Peyer's patch (tissue), 4 donors: ENCODE results near the gene PHB1. TPM values are rescaled to one million over a fixed set of nuclear protein-coding genes. Genes with fewer than 3 reads are reported as not detected.

ENCODE experiments used
- DNase-seq, 3 donors: peaks; one replicate each; pipeline ENCODE4 v3.0.0-alpha.2; 2017 to 2019
- H3K27ac ChIP-seq, 4 donors: fragments of 200-600 bp; sonication (generic); one replicate each; pipeline ENCODE4 v1.5.1; 2016 to 2019
- H3K27me3 ChIP-seq, 2 donors: fragments of 200-600 bp; sonication (generic); one replicate each; pipeline ENCODE4 v1.5.1; 2019
- H3K36me3 ChIP-seq, 3 donors: fragments of 200-600 bp; sonication (generic); one replicate each; pipeline ENCODE4 v1.5.1; 2016 to 2019
- H3K4me1 ChIP-seq, 4 donors: fragments of 200-600 bp; sonication (generic); one replicate each; pipeline ENCODE4 v1.5.1; 2016 to 2019
- H3K4me3 ChIP-seq, 4 donors: fragments of 200-600 bp; sonication (generic); 1 replicate in 3 of 4; 2 replicates in 1 of 4; pipeline ENCODE4 v1.5.1; 2016 to 2019; ENCODE audit warnings: mild to moderate bottlenecking in 1 of 4
- H3K9me3 ChIP-seq, 4 donors: fragments of 200-600 bp; sonication (generic); one replicate each; pipeline ENCODE4 v1.5.1; 2016 to 2019; ENCODE audit warnings: mild to moderate bottlenecking in 1 of 4
- CTCF ChIP-seq, 6 experiments: fragments of 450-650 bp in 4 of 6; fragments of 200-600 bp in 2 of 6; sonication (generic) in 1 of 6; IDR thresholded peaks; one replicate each; pipeline ENCODE4 v1.5.1; 2017 to 2019; ENCODE audit warnings: antibody characterized with exemption in 6 of 6, mild to moderate bottlenecking in 3 of 6, moderate library complexity in 1 of 6
- POLR2A ChIP-seq, 2 donors: fragments of 450-650 bp; IDR thresholded peaks; one replicate each; pipeline ENCODE4 v1.5.1; 2017; ENCODE audit warnings: antibody characterized with exemption in 2 of 2, mild to moderate bottlenecking in 2 of 2, moderate library complexity in 2 of 2
- total RNA-seq, 4 donors: library from RNA; depleted of rRNA; stranded (reverse); fragments of >200 nt; gene quantifications; one replicate each; pipeline ENCODE4 v1.1.0, GENCODE V29; 2016

The PHB1 gene
- total RNA-seq, 4 donors from 2014 or later, result 59.5 to 75.9 (median 69.9) TPM

- Histone ChIP-seq H3K27me3 (no peaks in the 10 kb centered on the region), H3K36me3 (peaks cover 0 to 48% (median 0%) of the 10 kb centered on the region in 3 donors), H3K9me3 (no peaks in the 10 kb centered on the region), H3K27ac (peak overlapping the region; percentile 35 to 76 (median 56)), H3K4me3 (no peak overlapping the region), H3K4me1 (peaks cover 0 to 13% (median 4%) of the 10 kb centered on the region in 4 donors)
- DNase-seq, result peak in 2 of 3 donors; percentile 84 to 86
- TF ChIP-seq CTCF (IDR thresholded peaks at IDR 0.05), result no peak
- no peak for TF ChIP-seq POLR2A (IDR thresholded peaks at IDR 0.05)
Measured at GRCh38 chr17:49404361-49404760, 10.3 kb downstream of the PHB1 start.

- TF ChIP-seq CTCF (IDR thresholded peaks at IDR 0.05), result no peak
- no peak for TF ChIP-seq POLR2A (IDR thresholded peaks at IDR 0.05)
- DNase-seq, result peak in 2 of 3 donors; percentile 54 to 65
- no peak overlapping the region for H3K4me3 ChIP-seq
- H3K27ac ChIP-seq, result peak overlapping the region; percentile 35 to 76 (median 56)
- H3K27me3 ChIP-seq, result no peaks in the 10 kb centered on the region
- peaks cover 0 to 42% (median 0%) of the 10 kb centered on the region in 3 donors for H3K36me3 ChIP-seq
- H3K4me1 ChIP-seq, result peaks cover 0 to 13% (median 4%) of the 10 kb centered on the region in 4 donors
- no peaks in the 10 kb centered on the region for H3K9me3 ChIP-seq
Measured at GRCh38 chr17:49403514-49404289, 11.0 kb downstream of the PHB1 start.

GRCh38 chr17:49402706-49403105 lies 12.0 kb downstream of the PHB1 start:
- H3K4me3 ChIP-seq, result no peak overlapping the region
- no peaks in the 10 kb centered on the region for H3K27me3 ChIP-seq
- peaks cover 0 to 38% (median 0%) of the 10 kb centered on the region in 3 donors for H3K36me3 ChIP-seq
- TF ChIP-seq POLR2A (IDR thresholded peaks at IDR 0.05) (no peak), CTCF (IDR thresholded peaks at IDR 0.05) (no peak)
- H3K27ac ChIP-seq, result peak overlapping the region in 2 of 4 donors; percentile 75 to 76
- no peaks in the 10 kb centered on the region for H3K9me3 ChIP-seq
- peaks cover 0 to 7% (median 0%) of the 10 kb centered on the region in 4 donors for H3K4me1 ChIP-seq
- DNase-seq, result no peak

GRCh38 chr17:49401971-49402611 lies 12.6 kb downstream of the PHB1 start:
- Histone ChIP-seq H3K4me1 (peaks cover 0 to 7% (median 0%) of the 10 kb centered on the region in 4 donors), H3K27me3 (no peaks in the 10 kb centered on the region), H3K9me3 (no peaks in the 10 kb centered on the region), H3K36me3 (peaks cover 0 to 34% (median 0%) of the 10 kb centered on the region in 3 donors), H3K27ac (peak overlapping the region in 1 of 4 donors; percentile 76), H3K4me3 (no peak overlapping the region)
- TF ChIP-seq CTCF (IDR thresholded peaks at IDR 0.05) (no peak), POLR2A (IDR thresholded peaks at IDR 0.05) (no peak)
- DNase-seq, result no peak

- Histone ChIP-seq H3K27me3 (no peaks in the 10 kb centered on the region), H3K9me3 (no peaks in the 10 kb centered on the region), H3K4me3 (no peak overlapping the region), H3K4me1 (peaks cover 0 to 6% (median 0%) of the 10 kb centered on the region in 4 donors), H3K36me3 (peaks cover 0 to 13% (median 0%) of the 10 kb centered on the region in 3 donors), H3K27ac (no peak overlapping the region)
- DNase-seq, result no peak
- TF ChIP-seq POLR2A (IDR thresholded peaks at IDR 0.05), result no peak
Measured at GRCh38 chr17:49399995-49400394, 14.7 kb downstream of the PHB1 start.

- TF ChIP-seq POLR2A (IDR thresholded peaks at IDR 0.05) (no peak), CTCF (IDR thresholded peaks at IDR 0.05) (no peak)
- H3K9me3 ChIP-seq, result no peaks in the 10 kb centered on the region
- no peaks in the 10 kb centered on the region for H3K36me3 ChIP-seq
- no peak for DNase-seq
- H3K27me3 ChIP-seq, result no peaks in the 10 kb centered on the region
- H3K27ac ChIP-seq, result no peak overlapping the region
- H3K4me1 ChIP-seq, result peaks cover 0 to 4% (median 2%) of the 10 kb centered on the region in 4 donors
- no peak overlapping the region for H3K4me3 ChIP-seq
Measured at GRCh38 chr17:49397586-49397985, 17.1 kb downstream of the PHB1 start.
